Central memory CD8-positive, alpha-beta T cell (primary cell): ENCODE results near the gene STK24.

Source experiments
- ATAC-seq: fragments of 150-1000 bp; cut with Tn5 transposase; replicated peaks from 2 replicates; pipeline ENCODE4 v1.10.0; 2022; ENCODE audit warnings: mild to moderate bottlenecking, moderate FRiP score, moderate number of reproducible peaks; ENCODE audit not compliant: poor library complexity, severe bottlenecking; ENCODE audit errors: extremely low read depth
- DNase-seq, 2 donors: peaks; one replicate each; pipeline ENCODE4 v3.0.0; 2021; ENCODE audit warnings: low spot score in 2 of 2
- H3K27ac Mint-ChIP-seq: one replicate; pipeline ENCODE4 v1.8.0; 2022; ENCODE audit warnings: low read depth, mild to moderate bottlenecking, moderate library complexity, mixed read lengths
- H3K27me3 Mint-ChIP-seq: one replicate; pipeline ENCODE4 v1.8.0; 2022; ENCODE audit warnings: mixed read lengths
- H3K36me3 Mint-ChIP-seq: one replicate; pipeline ENCODE4 v1.8.0; 2022; ENCODE audit warnings: mild to moderate bottlenecking, moderate library complexity, mixed read lengths; ENCODE audit not compliant: insufficient read depth
- H3K4me1 Mint-ChIP-seq: one replicate; pipeline ENCODE4 v1.8.0; 2022; ENCODE audit warnings: mixed read lengths
- H3K4me3 Mint-ChIP-seq: one replicate; pipeline ENCODE4 v1.8.0; 2022; ENCODE audit warnings: mild to moderate bottlenecking, moderate library complexity, mixed read lengths
- H3K9me3 Mint-ChIP-seq: one replicate; pipeline ENCODE4 v1.8.0; 2022; ENCODE audit warnings: mixed read lengths

STK24 gene

DNA sequence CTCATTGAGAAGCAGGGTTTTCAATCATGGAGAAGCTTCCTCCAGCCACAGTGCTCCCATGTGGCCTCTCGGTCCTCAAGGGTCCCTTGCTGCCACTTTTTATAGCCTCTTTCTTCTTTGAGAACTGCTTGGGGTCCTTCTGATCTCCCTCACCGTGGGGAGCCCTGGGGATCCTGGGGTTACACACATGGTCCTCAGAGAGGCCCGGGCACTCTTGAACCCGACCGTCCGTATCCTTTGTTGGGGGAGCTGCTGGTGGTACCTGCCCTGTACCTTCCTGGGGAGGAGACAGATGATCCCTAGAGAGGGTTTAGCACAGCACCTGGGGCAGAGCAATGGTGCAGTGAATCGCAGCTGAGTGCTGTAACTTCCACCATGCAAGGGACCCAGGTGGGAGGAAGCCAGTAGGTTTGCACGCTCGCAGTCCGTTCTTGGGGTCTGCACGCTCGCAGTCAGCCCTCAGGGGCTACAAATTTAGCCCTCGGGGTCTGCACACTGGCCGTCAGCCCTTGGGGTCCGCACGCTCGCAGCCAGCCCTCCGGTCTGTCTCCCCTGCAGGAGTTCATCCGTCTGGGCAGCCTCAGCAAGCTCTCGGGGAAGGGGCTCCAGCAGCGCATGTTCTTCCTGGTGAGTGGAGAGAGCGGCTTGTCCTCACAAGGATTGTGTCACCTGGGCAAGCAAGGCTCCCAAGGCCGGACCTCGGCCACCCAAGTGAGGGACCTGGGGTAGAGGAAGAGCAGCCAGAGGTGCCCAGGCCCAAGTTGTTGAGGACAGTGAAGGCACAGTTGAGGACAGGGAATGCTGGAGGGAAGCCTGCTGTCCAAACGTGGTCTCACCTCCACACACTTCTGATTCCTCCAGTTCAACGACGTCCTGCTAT, 138.4 kb downstream of the STK24 start:
- Mint-ChIP-seq H3K27me3 (peaks cover 15% of the 10 kb centered on the region), H3K4me1 (no peaks in the 10 kb centered on the region), H3K9me3 (no peaks in the 10 kb centered on the region), H3K36me3 (peaks cover 6% of the 10 kb centered on the region), H3K4me3 (no peak overlapping the region), H3K27ac (no peak overlapping the region)
- DNase-seq (no peak), ATAC-seq (no peak)

DNA sequence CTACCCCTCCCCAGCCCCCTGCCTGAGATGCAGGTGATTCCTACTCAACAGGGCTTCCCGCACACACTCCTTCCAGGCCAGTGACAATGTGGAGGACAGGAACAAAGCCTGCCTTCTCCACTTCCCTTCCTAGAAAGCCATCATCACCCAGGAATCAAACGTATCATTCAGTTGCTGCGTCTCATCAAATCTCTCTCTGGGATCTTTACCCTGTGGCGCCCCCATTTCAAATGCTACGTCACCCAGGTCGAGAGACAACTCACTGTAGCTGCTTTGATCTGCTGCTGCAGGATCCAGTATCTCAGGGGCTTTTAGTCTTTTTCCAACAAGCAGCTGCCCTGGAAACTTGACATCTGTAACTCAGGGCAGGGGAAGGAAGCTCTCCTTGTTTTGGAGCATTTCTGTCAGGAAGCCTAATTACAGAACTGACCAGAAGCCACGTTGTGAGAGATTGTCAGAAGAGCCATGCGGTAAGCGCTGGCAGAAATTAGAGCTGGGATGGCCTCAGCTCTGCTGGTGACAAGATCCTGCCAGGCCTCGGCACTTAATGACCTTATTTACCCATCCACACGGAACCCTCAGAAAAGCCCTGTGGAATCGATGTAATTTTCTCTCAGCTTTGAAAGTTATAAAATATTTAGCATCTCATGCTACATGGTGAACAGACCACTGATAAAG, 140.5 kb downstream of the STK24 start:
- DNase-seq (no peak), ATAC-seq (no peak)
- Mint-ChIP-seq H3K9me3 (no peaks in the 10 kb centered on the region), H3K4me3 (no peak overlapping the region), H3K36me3 (peaks cover 3% of the 10 kb centered on the region), H3K4me1 (no peaks in the 10 kb centered on the region), H3K27ac (no peak overlapping the region), H3K27me3 (peaks cover 36% of the 10 kb centered on the region)

- Mint-ChIP-seq H3K36me3 (peaks cover 2% of the 10 kb centered on the region), H3K27ac (no peak overlapping the region), H3K27me3 (peaks cover 46% of the 10 kb centered on the region), H3K9me3 (no peaks in the 10 kb centered on the region), H3K4me3 (no peak overlapping the region), H3K4me1 (no peaks in the 10 kb centered on the region)
- ATAC-seq (no peak), DNase-seq (no peak)
Observed at GRCh38 chr13:98435376-98435775, 141.5 kb downstream of the STK24 start.

DNA sequence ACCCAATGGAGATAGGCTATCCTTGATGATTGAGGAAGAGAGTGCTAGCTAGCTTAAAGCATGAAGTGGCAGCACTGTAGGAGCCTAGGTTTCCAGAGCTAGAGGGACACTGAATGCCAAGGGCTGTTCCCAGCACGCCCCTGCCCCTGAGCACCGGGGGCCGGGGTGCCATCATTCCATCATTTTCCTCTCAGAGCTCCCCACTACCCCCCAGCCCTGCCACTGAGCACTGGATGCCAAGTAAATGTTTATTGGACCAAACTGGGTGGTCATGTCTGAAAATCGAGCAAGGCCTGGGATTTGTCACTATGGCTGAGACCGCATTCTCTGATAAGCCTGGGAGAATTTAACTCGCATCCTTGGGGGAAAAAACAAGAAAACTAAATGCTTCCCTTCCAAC, 142.8 kb downstream of the STK24 start:
- DNase-seq, result no peak
- peaks cover 2% of the 10 kb centered on the region for H3K36me3 Mint-ChIP-seq

DNA sequence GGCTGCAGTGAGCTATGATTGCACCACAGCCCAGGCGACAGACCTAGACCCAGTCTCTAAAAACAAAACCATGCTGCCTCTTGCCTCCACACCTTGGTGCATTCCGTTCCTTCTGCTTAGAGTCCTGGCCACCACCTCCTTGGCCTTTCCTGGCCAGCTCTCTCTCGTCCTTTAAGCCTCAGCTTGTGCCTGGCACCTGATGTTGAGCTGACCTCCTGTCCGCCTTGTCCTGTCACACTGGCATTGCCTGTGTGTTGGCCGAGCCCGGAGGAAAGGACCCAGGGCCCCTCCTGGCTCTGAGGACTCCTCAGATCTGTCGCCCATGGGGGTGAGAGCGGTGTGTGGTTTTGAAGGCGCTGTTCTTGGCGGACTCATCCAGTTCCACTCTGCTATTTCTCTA, 143.3 kb downstream of the STK24 start:
- peaks cover 62% of the 10 kb centered on the region for H3K27me3 Mint-ChIP-seq
- no peak overlapping the region for H3K4me3 Mint-ChIP-seq
- DNase-seq, result no peak
- no peak overlapping the region for H3K27ac Mint-ChIP-seq
- H3K36me3 Mint-ChIP-seq, result no peaks in the 10 kb centered on the region
- ATAC-seq, result no peak
- H3K9me3 Mint-ChIP-seq, result no peaks in the 10 kb centered on the region
- no peaks in the 10 kb centered on the region for H3K4me1 Mint-ChIP-seq

More for the DNA sequence above, 142.8 kb downstream of the STK24 start:
- no peak for ATAC-seq
- no peaks in the 10 kb centered on the region for H3K4me1 Mint-ChIP-seq
- no peaks in the 10 kb centered on the region for H3K9me3 Mint-ChIP-seq
- no peak overlapping the region for H3K4me3 Mint-ChIP-seq
- H3K27me3 Mint-ChIP-seq, result peaks cover 58% of the 10 kb centered on the region
- no peak overlapping the region for H3K27ac Mint-ChIP-seq

DNA sequence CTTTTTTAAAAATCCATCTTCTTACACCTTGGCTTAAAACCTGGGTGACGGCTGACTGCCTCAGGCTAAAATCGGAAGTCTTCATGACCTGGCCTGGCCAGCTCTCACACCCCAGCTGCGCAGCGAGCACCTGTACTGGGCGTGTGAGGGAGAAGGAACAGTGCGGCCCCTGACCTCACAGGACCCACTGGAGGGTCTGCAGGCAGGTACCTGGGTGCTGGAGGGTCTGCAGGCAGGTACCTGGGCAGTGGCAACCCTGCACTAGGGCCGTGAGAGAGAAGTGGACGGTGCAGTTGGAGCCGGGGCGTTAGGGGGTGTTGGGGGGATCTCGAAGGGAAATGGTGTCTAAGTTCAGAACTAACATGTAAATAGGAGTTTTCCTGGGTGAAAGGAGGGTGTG, 144.3 kb downstream of the STK24 start:
- Mint-ChIP-seq H3K27ac (no peak overlapping the region), H3K4me3 (no peak overlapping the region), H3K36me3 (peaks cover 2% of the 10 kb centered on the region), H3K9me3 (no peaks in the 10 kb centered on the region), H3K27me3 (peaks cover 72% of the 10 kb centered on the region), H3K4me1 (no peaks in the 10 kb centered on the region)
- DNase-seq (no peak), ATAC-seq (no peak)

GRCh38 chr13:98429977-98430736, 146.8 kb downstream of the STK24 start:
- ATAC-seq (no peak), DNase-seq (no peak)
- no peak overlapping the region for H3K27ac Mint-ChIP-seq
- H3K4me1 Mint-ChIP-seq, result no peaks in the 10 kb centered on the region
- H3K36me3 Mint-ChIP-seq, result peaks cover 4% of the 10 kb centered on the region
- peaks cover 87% of the 10 kb centered on the region for H3K27me3 Mint-ChIP-seq
- no peaks in the 10 kb centered on the region for H3K9me3 Mint-ChIP-seq
- H3K4me3 Mint-ChIP-seq, result no peak overlapping the region

DNA sequence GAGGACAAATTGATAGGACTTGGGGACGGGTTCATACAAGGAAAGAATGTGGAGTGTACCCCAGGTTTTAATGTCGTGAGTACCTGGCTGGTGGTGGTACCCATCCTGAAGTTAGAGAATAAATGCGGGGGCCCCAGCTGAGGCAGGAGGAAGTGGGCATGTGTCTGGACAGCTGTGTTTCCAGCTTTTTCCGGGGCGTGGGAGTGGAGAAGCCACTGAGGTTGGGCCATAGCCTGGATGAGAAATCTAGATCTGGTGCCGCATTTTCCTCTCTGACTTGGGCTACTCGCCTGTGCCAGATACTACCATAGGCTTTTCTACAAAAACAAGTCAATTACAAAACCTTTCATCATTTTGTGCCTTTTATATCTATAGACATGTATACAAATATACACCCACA, 147.4 kb downstream of the STK24 start:
- DNase-seq, result no peak
- no peak overlapping the region for H3K4me3 Mint-ChIP-seq
- no peak for ATAC-seq
- H3K4me1 Mint-ChIP-seq, result no peaks in the 10 kb centered on the region
- H3K9me3 Mint-ChIP-seq, result no peaks in the 10 kb centered on the region
- H3K27me3 Mint-ChIP-seq, result peaks cover 87% of the 10 kb centered on the region
- no peak overlapping the region for H3K27ac Mint-ChIP-seq
- peaks cover 4% of the 10 kb centered on the region for H3K36me3 Mint-ChIP-seq

GRCh38 chr13:98429081-98429480, 147.8 kb downstream of the STK24 start:
- DNase-seq (no peak), ATAC-seq (no peak)
- no peaks in the 10 kb centered on the region for H3K9me3 Mint-ChIP-seq
- no peak overlapping the region for H3K4me3 Mint-ChIP-seq
- H3K27ac Mint-ChIP-seq, result no peak overlapping the region
- H3K27me3 Mint-ChIP-seq, result peaks cover 87% of the 10 kb centered on the region
- no peaks in the 10 kb centered on the region for H3K4me1 Mint-ChIP-seq
- peaks cover 4% of the 10 kb centered on the region for H3K36me3 Mint-ChIP-seq

- DNase-seq (no peak), ATAC-seq (no peak)
- Mint-ChIP-seq H3K4me1 (no peaks in the 10 kb centered on the region), H3K9me3 (no peaks in the 10 kb centered on the region), H3K4me3 (no peak overlapping the region), H3K27me3 (peaks cover 83% of the 10 kb centered on the region), H3K27ac (no peak overlapping the region), H3K36me3 (peaks cover 4% of the 10 kb centered on the region)
Observed at GRCh38 chr13:98428256-98428966, 148.5 kb downstream of the STK24 start.

DNA sequence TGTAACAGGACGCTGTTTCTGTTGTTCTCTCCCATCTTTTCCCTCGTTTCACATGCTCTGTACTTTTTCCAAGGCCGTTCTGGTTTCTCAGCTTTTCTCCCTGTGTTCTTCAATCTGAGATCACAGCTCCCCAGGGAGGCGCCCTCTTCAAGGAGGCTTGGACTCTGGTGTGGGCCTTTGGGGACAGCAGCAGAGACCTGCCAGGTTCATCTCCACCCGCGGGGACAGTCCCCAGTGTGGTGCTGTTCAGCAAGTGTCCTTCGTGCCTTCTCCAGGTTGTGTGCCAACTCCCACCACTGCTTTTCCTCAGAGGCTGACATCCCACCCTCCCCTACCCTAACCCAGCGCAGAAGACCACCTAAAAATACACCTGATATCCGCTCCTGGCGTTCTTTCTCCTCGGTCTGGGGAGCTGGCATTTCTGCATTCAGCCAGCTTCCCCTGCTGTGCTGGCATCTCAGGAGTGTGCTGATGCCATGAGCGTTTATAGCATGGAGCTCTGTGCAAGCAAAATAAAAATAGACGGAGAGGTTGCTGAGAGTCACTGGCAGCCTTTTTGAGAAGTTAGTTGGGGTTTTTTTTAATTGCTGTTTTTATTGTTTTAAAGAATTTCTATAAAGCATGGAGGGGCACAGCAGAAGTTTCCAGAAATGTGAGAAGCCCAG, 149.4 kb downstream of the STK24 start:
- Mint-ChIP-seq H3K27me3 (peaks cover 83% of the 10 kb centered on the region), H3K36me3 (peaks cover 4% of the 10 kb centered on the region)
- ATAC-seq, result no peak

GRCh38 chr13:98423417-98423816, 153.5 kb downstream of the STK24 start:
- no peak for ATAC-seq
- no peak for DNase-seq
- Mint-ChIP-seq H3K4me3 (no peak overlapping the region), H3K27me3 (peaks cover 78% of the 10 kb centered on the region), H3K36me3 (peaks cover 4% of the 10 kb centered on the region), H3K27ac (no peak overlapping the region), H3K4me1 (no peaks in the 10 kb centered on the region), H3K9me3 (no peaks in the 10 kb centered on the region)

More for the DNA sequence above, 149.4 kb downstream of the STK24 start:
- Mint-ChIP-seq H3K4me3 (no peak overlapping the region), H3K9me3 (no peaks in the 10 kb centered on the region), H3K27ac (no peak overlapping the region), H3K4me1 (no peaks in the 10 kb centered on the region)
- DNase-seq, result no peak
